ENCODE measurements around the gene LCK.
A peak's percentile ranks its signal among the peaks of the same experiment; 100 is the strongest.

Gene LCK

GRCh38 chr1:32250893-32251716 is at the start of gene LCK:
LCK (plus strand) TSS chr1:32251265; CDS start chr1:32274330, 23,065 bp downstream.
- no peak for DNase-seq

- DNase-seq = peak in 3 of 56 donors; percentile 22 to 36 (median 33)
Measured at GRCh38 chr1:32204943-32205361, 46.1 kb upstream of the LCK start.

GRCh38 chr1:32205401-32206370 is 45.4 kb upstream of the LCK start, which contains the start of gene IQCC:
IQCC (plus strand) TSS chr1:32205671; CDS start chr1:32205682, 11 bp downstream.
- DNase-seq = peak in 55 of 56 donors; percentile 27 to 91 (median 76)

GRCh38 chr1:32208469-32208868 is 42.6 kb upstream of the LCK start:
- DNase-seq = no peak

- DNase-seq = peak in 10 of 56 donors; percentile 6 to 29 (median 16)
Measured at GRCh38 chr1:32208891-32209328, 42.2 kb upstream of the LCK start, which contains the start of gene DCDC2B. DCDC2B (plus strand) TSS chr1:32209089; CDS start chr1:32209094, 5 bp downstream.

GRCh38 chr1:32215629-32216480 is 35.2 kb upstream of the LCK start:
- peak in 37 of 56 donors; percentile 4 to 71 (median 32) for DNase-seq

GRCh38 chr1:32216566-32216965 is 34.5 kb upstream of the LCK start:
- DNase-seq = no peak

- DNase-seq = no peak
Measured at GRCh38 chr1:32219022-32219421, 32.0 kb upstream of the LCK start.

GRCh38 chr1:32220746-32221580 is 30.1 kb upstream of the LCK start:
- no peak for DNase-seq

- no peak for DNase-seq
Measured at GRCh38 chr1:32221581-32221979, 29.5 kb upstream of the LCK start.

GRCh38 chr1:32221980-32222755 is 28.9 kb upstream of the LCK start, which contains the start of the genes EIF3I and TMEM234:
EIF3I (plus strand) TSS chr1:32222407; CDS start chr1:32222442, 35 bp downstream.
TMEM234 (minus strand) TSS chr1:32222353; CDS start chr1:32222322, 31 bp downstream.
- DNase-seq = peak in 55 of 56 donors; percentile 47 to 96 (median 86)

GRCh38 chr1:32223683-32224082 is 27.4 kb upstream of the LCK start:
- no peak for DNase-seq

GRCh38 chr1:32224285-32224684 is 26.8 kb upstream of the LCK start:
- DNase-seq = no peak

- DNase-seq = no peak
Measured at GRCh38 chr1:32228771-32229170, 22.3 kb upstream of the LCK start.

- DNase-seq = no peak
Measured at GRCh38 chr1:32231843-32232432, 19.1 kb upstream of the LCK start.

GRCh38 chr1:32232558-32233304 is 18.3 kb upstream of the LCK start:
- no peak for DNase-seq

GRCh38 chr1:32234792-32235191 is 16.3 kb upstream of the LCK start:
- DNase-seq = no peak

Data from nucleus accumbens (tissue), 56 donors.